ENCODE measurements around the gene MAD1L1. TPM values are rescaled to one million over a fixed set of nuclear protein-coding genes. Genes with fewer than 3 reads are reported as not detected.
"Not testable (repeated sequence)": the region's sequence is repeated elsewhere in the genome, so short reads cannot be mapped to it uniquely, and the experiment has no call there.

MAD1L1 gene
- total and polyA plus RNA-seq, 10 donors: 47.3 to 118 (median 68.2) TPM

- Histone ChIP-seq H3K27ac (peak overlapping the region in 1 of 8 donors; percentile 56), H3K36me3 (peaks cover 0 to 61% (median 11%) of the 10 kb centered on the region in 6 donors), H3K4me3 (no peak overlapping the region), H3K9me3 (no peaks in the 10 kb centered on the region), H3K4me1 (peaks cover 0 to 33% (median 14%) of the 10 kb centered on the region in 6 donors), H3K27me3 (replicated peaks in 1 of 7) (no peaks in the 10 kb centered on the region)
- TF ChIP-seq POLR2A (IDR thresholded peaks at IDR 0.05): no peak
- no peak for TF ChIP-seq POLR2AphosphoS5 (IDR thresholded peaks at IDR 0.05)
- TF ChIP-seq CTCF (IDR thresholded peaks at IDR 0.05 in 8 of 11, conservative IDR thresholded peaks at IDR 0.05 in 3 of 11): no peak
- peak; percentile 58 for DNase-seq
- WGBS, 5 donors: 94 to 97% (median 96%) methylated on average over 30 to 31 of the region's 31 CpGs
- intact Hi-C loops (cut with DNase I; ENCODE audit: low total_unique reads): no loop called here
These were observed 253.8 kb downstream of the MAD1L1 start for GRCh38 chr7:1978656-1979590.

DNA sequence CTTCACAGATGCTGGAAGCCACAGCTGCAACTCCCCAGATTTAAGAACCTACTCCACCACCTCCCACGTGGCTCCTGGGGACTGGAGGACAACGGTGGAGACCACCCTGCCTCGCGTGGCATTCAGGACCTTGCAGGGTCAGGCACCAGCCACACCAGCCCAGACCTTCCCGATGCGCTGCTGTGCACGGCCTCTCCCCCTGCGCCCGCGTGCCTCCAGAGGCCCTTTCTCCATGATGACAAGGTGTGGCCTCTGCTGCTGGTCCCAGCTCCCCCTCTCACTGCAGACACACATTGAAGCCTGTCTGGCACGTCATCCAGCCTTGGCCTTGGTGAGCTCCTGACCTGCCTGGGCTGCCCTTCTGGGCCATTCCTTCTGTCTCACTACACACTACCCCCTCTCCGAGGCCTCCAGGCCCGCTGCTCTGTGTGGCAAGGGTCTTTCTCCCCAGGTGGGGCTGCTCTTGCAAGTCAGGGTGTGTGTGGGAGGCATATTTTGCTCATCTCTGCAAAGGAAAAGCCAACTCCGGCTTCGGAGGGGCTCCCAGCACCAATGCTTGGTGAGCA, 254.8 kb downstream of the MAD1L1 start:
- peak; percentile 71 for DNase-seq
- intact Hi-C loops (cut with DNase I; ENCODE audit: low total_unique reads): no loop called here
- TF ChIP-seq POLR2AphosphoS5 (IDR thresholded peaks at IDR 0.05) (no peak), POLR2A (IDR thresholded peaks at IDR 0.05) (no peak), CTCF (IDR thresholded peaks at IDR 0.05 in 8 of 11, conservative IDR thresholded peaks at IDR 0.05 in 3 of 11) (no peak)
- peaks cover 0 to 71% (median 11%) of the 10 kb centered on the region in 6 donors for H3K36me3 ChIP-seq
- H3K4me3 ChIP-seq: no peak overlapping the region
- peaks cover 0 to 34% (median 15%) of the 10 kb centered on the region in 6 donors for H3K4me1 ChIP-seq
- H3K27ac ChIP-seq: no peak overlapping the region
- no peaks in the 10 kb centered on the region for H3K9me3 ChIP-seq
- H3K27me3 ChIP-seq (replicated peaks in 1 of 7): no peaks in the 10 kb centered on the region
- 90 to 97% (median 92%) methylated on average over 11 to 15 of the region's 15 CpGs for WGBS, 5 donors

DNA sequence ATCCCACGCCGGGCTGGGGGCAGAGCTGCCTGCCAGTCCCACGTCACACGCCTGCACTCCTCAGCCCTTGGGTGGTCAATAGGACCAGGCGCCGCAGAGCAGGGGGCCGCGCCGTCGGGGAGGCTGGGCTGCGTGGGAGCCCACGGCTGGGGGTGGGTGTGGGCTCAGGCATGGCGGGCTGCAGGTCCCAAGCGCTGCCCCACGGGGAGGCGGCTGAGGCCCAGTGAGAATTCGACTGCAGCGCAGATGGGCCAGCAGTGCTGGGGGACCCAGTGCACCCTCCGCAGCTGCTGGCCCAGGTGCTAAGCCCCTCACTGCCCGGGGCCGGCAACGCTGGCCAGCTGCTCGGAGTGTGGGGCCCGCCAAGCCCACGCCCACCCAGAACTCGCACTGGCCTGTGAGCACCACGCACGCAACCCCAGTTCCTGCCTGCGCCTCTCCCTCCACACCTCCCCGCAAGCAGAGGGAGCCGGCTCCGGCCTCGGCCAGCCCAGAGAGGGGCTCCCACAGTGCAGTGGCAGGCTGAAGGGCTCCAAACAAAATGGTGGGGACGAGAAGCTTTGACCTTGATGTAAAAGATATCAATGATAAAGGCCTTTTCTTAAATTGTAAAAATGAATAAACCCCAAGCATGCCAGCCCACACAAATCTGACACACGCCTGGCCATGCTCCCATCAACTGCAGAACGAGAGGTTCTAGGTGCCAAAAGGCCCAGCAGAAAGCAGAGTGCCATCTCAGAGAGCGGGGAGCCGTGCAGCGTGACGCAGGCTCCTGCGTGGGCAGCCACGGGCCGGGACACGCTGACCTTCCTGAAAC, 255.5 kb downstream of the MAD1L1 start:
- TF ChIP-seq POLR2AphosphoS5 (IDR thresholded peaks at IDR 0.05) (no peak), CTCF (IDR thresholded peaks at IDR 0.05 in 8 of 11, conservative IDR thresholded peaks at IDR 0.05 in 3 of 11) (no peak), POLR2A (IDR thresholded peaks at IDR 0.05) (no peak)
- DNase-seq: peak; percentile 62

DNA sequence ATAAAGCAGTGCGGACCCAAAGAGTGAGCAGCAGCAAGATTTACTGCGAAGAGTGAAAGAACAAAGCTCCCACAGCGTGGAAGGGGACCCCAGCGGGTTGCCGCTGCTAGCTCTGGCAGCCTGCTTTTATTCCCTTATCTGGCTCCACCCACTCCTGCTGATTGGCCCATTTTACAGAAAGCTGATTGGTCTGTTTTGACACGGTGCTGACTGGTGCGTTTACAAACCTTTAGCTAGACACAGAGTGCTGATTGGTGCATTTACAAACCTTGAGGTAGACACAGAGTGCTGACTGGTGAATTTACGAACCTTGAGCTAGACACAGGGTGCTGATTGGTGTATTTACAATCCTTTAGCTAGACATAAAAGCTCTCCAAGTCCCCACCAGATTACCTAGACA, 256.2 kb downstream of the MAD1L1 start:
- H3K4me3 ChIP-seq; H3K9me3 ChIP-seq; H3K27ac ChIP-seq; intact Hi-C loops (cut with DNase I; ENCODE audit: low total_unique reads); H3K27me3 ChIP-seq (replicated peaks in 1 of 7): not testable (repeated sequence)
- 96 to 98% (median 96%) methylated on average over 7 to 8 of the region's 8 CpGs for WGBS, 5 donors
- peaks cover 0 to 34% (median 15%) of the 10 kb centered on the region in 6 donors for H3K4me1 ChIP-seq
- peaks cover 0 to 73% (median 11%) of the 10 kb centered on the region in 6 donors for H3K36me3 ChIP-seq
- peak; percentile 45 for DNase-seq

More for the DNA sequence above, 255.5 kb downstream of the MAD1L1 start:
- H3K4me3 ChIP-seq: no peak overlapping the region
- WGBS, 5 donors: 93 to 95% (median 94%) methylated on average over 29 to 44 of the region's 44 CpGs
- peaks cover 0 to 34% (median 15%) of the 10 kb centered on the region in 6 donors for H3K4me1 ChIP-seq
- H3K36me3 ChIP-seq: peaks cover 0 to 73% (median 11%) of the 10 kb centered on the region in 6 donors
- H3K27me3 ChIP-seq (replicated peaks in 1 of 7): no peaks in the 10 kb centered on the region
- intact Hi-C loops (cut with DNase I; ENCODE audit: low total_unique reads): no loop called here
- no peak overlapping the region for H3K27ac ChIP-seq
- H3K9me3 ChIP-seq: no peaks in the 10 kb centered on the region
